ENCODE measurements around the gene FCHSD2.
"Not testable (repeated sequence)": the region's sequence is repeated elsewhere in the genome, so short reads cannot be mapped to it uniquely, and the experiment has no call there.

Gene FCHSD2

DNA sequence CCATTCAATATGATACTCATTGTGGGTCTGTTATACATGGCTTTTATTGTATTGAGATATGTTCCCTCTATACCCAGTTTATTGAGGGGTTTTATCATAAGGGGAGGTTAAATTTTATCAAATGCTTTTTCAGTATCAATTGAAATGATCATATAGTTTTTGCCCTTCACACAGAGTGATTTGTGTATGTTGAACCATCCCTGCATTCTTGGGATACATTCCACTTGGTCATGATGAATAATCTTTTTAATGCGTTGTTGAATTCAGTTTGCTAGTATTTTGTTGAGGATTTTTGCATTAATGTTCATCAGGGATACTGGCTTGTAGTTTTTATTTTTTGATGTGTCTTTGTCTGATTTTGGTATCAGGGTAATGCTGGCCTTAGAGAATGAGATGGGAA is 229.9 kb downstream of the FCHSD2 start:
- DNase-seq = no peak

- not testable (repeated sequence) for DNase-seq
Measured at GRCh38 chr11:72909558-72910388, 232.3 kb downstream of the FCHSD2 start.

DNA sequence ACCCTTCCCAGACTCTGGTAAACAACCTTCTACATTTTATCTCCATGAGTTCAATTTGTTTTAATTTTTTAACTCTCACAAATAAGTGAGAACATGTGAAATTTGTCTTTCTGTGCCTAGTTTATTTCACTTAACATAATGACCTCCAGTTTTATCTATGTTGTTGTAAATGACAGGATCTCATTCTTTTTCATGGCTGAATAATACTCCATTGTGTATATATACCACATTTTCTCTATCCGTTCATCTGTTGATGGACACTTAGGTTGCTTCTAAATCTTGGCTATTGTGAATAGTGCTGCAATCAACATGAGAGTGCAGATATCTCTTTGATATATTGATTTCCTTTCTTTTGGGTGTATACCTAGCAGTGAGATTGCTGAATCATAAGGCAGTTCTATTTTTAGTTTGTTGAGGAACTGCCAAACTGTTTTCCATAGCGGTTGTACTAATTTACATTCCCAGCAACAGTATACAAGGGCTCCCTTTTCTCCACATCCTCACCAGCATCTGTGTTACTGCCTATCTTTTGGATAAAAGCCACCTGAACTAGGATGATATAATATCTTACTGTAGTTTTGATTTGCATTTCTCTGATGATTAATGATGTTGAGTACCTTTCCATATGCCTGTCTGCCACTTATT is 234.0 kb downstream of the FCHSD2 start:
- no peak for DNase-seq

- no peak for DNase-seq
Measured at GRCh38 chr11:72904016-72904415, 238.1 kb downstream of the FCHSD2 start.

DNA sequence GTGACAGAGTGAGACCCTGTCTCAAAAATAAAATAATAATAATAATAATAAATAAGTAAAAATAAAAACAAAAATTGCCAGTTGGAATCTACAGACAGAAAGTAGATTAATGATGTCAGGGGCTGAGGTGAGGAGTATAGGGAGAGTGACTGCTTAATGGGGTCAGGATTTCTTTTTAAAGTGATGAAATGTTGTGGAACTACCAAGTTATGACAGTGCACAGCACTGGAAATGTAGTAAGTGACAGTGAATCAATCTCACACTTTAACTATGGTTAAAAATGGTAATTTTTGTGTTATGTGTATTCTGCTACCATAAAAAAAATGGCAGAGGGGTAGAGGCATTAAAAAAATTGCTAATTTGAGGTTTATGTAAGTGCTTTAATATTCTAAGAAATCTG is 240.7 kb downstream of the FCHSD2 start:
- no peak for DNase-seq

- DNase-seq = no peak
Measured at GRCh38 chr11:72900013-72900412, 242.1 kb downstream of the FCHSD2 start.

DNA sequence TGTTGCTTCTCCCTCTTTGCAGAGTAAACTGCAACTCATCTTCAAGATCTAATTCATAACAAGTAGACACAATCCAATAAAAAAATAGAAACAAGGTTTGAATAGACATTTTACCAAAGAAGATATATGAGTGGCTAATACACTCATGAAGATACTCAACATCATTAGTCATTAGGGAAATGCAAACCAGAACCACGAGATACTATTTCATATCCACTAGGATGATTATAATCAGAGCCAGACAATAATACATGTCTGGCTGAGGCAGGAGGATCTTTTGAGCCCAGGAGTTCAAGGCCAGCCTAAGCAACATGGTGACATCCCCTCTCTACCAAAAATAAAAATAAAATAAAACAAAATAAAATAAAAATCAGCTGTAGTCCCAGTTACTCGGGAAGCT is 242.9 kb downstream of the FCHSD2 start:
- no peak for DNase-seq

GRCh38 chr11:72897506-72897905 is 244.6 kb downstream of the FCHSD2 start:
- DNase-seq = no peak

GRCh38 chr11:72896431-72896830 is 245.7 kb downstream of the FCHSD2 start:
- no peak for DNase-seq

GRCh38 chr11:72890881-72891280 is 251.2 kb downstream of the FCHSD2 start:
- DNase-seq = no peak

DNA sequence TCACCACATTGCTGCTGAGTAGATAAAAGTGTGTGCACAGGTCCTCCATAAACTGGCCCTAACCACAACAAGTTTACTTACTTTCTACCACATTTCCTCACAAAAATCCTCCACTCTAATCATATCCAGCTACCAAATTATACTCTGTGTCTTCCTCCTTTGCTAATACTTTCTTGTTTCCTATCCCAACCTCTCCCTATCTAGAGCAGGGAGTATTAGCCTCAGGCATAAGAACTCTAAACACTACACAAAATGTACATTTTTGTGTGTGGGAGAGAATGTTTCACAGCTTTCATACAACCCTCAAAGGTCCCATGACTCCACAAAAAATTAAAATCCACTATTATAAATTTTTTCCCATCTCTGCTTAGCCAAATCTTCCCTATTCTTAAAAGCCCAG is 255.5 kb downstream of the FCHSD2 start:
- no peak for DNase-seq

- no peak for DNase-seq
Measured at GRCh38 chr11:72885749-72886609, 256.1 kb downstream of the FCHSD2 start.

DNA sequence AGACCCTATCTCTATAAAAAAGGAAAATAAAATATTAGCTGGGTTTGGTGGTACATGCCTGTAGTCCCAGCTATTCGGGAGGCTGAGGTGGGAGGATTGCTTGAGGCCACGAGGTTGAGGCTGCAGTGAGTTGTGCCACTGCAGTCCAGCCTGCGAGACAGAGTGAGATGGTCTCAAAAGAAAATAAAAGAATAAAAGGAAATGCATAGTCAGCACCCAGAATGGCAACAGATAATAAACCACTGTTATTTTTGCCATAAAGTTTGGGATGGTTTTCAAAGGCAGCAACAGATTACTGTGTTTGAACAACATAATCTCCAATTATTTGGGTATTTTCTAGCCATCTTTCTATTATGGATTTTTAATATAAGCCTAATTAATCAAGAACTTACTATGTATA is 266.0 kb downstream of the FCHSD2 start:
- no peak for DNase-seq

- DNase-seq = no peak
Measured at GRCh38 chr11:72875736-72876135, 266.4 kb downstream of the FCHSD2 start.

GRCh38 chr11:72872012-72872411 is 270.1 kb downstream of the FCHSD2 start:
- DNase-seq = no peak

- no peak for DNase-seq
Measured at GRCh38 chr11:72871119-72871518, 271.0 kb downstream of the FCHSD2 start.

- DNase-seq = no peak
Measured at GRCh38 chr11:72869831-72870230, 272.3 kb downstream of the FCHSD2 start.

GRCh38 chr11:72867970-72868369 is 274.1 kb downstream of the FCHSD2 start:
- no peak for DNase-seq

DNA sequence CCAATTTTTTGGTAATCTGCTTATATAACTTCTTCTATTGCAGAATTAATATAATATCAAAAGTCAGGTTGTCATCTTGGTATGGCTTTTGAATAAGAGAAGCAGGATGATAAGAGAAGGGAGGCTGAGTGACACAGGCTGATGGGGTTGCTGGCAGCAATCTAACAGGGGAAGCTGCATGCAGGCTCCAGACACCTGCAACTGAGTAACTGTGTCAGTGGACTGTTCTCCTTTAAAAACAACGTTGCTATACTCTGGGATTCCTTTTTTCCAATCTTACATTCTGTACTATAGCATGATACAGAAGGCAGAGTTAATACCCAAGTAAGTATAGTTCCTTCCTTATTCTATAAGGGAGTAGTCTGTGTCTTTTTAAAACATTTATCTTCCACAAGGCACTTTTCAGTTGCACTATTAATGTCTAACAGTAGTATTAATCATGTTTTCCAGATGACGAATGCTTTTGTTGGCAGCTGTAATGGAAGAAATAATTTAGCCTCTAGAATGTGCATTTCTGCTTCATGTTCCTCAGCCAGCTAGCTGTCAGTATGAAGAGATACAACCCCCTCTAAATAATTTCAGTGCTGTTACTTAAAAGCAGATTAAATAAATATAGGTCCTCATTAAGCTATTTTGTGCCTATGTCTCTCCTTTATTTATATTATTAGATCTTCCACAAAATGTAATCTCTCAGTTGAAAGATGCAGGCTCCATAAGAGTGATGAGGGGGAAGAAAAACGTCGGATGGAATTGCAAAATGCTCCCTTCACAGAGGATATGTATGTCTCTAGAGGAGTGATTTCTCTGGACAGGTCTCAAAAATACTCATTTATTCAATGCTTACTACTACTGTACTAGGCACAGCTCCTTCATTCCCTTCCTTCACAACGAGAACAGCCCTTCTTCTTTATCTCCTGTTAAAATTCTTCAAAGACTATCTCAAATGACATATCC is 277.1 kb downstream of the FCHSD2 start:
- DNase-seq = no peak

DNA sequence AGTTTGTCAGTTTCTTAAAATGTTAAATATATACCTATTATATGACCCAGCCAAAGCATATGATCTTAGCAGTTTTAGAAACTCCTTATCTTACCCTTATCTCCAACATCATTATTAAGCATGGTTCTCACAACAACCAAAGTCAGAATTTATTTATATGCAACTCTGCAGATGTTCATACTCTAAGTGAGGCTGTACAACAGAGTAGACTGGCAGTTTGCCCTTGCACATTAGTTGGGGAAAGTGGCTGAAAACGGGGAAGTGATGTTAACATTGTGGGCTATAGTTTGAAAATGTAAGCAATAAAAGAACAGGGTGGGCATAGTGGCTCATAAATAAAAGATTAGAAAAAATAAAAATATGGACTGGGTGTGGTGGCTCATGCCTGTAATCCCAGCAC is 278.2 kb downstream of the FCHSD2 start:
- DNase-seq = no peak

- no peak for DNase-seq
Measured at GRCh38 chr11:72863091-72863490, 279.0 kb downstream of the FCHSD2 start.

GRCh38 chr11:72860592-72860991 is 281.5 kb downstream of the FCHSD2 start:
- DNase-seq = no peak

Data from right forelimb (tissue), 1 donor.